ENCODE results near the gene CFAP141.
"Not testable (repeated sequence)": the region's sequence is repeated elsewhere in the genome, so short reads cannot be mapped to it uniquely, and the experiment has no call there.

Gene CFAP141

DNA sequence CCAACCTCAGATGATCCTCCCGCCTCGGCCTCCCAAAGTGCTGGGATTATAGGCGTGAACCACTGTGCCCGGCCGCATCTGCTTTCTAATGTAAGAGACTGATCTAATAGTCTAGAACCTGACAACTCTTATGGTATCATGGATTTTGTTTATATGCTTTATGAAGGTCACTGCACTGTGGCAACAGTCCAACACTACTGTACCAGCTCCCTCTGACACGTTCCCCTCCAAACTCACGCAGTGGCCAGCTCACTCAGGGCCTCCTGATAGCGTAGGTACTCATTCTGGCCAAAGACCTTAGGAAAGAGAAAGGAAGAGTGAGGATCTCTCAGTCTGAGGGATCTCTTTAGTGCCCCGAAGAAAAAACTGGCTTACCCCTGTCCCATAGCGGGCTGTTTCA, 6.0 kb upstream of the CFAP141 start:
- Histone ChIP-seq H3K4me1 (ENCODE audit: control extremely low read depth in 1 of 4, control insufficient read depth in 4 of 4, insufficient read depth in 4 of 4, low read length in 3 of 4) (no peaks in the 10 kb centered on the region), H3K9me3 (ENCODE audit: control extremely low read depth in 1 of 5, control insufficient read depth in 4 of 5, insufficient read depth in 2 of 5, low read depth in 1 of 5, low read length in 4 of 5) (no peaks in the 10 kb centered on the region), H3K27ac (ENCODE audit: insufficient read depth in 1 of 2, low read depth in 1 of 2, low read length in 2 of 2, poor library complexity in 1 of 2, severe bottlenecking in 2 of 2) (no peak overlapping the region), H3K36me3 (ENCODE audit: control insufficient read depth in 4 of 4, insufficient read depth in 4 of 4, low read length in 3 of 4) (peaks cover 17 to 81% (median 53%) of the 10 kb centered on the region in 4 experiments), H3K27me3 (replicated peaks in 2 of 5; ENCODE audit: control insufficient read depth in 4 of 5, insufficient read depth in 5 of 5, low read length in 4 of 5) (no peaks in the 10 kb centered on the region), H3K4me3 (ENCODE audit: control insufficient read depth in 1 of 7, extremely low read depth in 1 of 7, insufficient read depth in 4 of 7, low read depth in 2 of 7, low read length in 6 of 7) (no peak overlapping the region)
- CTCF ChIA-PET: interaction anchor here (1.4 kb wide), 1 partner anchor 20 kb away, joined by 5 read pairs; the partner anchor contains the start of gene TPM3
- DNase-seq: no peak
- 96% methylated on average over 9 of the region's 10 CpGs for WGBS (ENCODE audit: insufficient coverage)
- POLR2A ChIA-PET: no interaction called here

- CTCF ChIA-PET: no interaction called here
- H3K36me3 ChIP-seq (ENCODE audit: control insufficient read depth in 4 of 4, insufficient read depth in 4 of 4, low read length in 3 of 4): peaks cover 21 to 74% (median 55%) of the 10 kb centered on the region in 4 experiments
- POLR2A ChIA-PET: no interaction called here
Observed at GRCh38 chr1:154208677-154209388, 2.7 kb upstream of the CFAP141 start.

GRCh38 chr1:154207262-154207661, 1.1 kb upstream of the CFAP141 start:
- Histone ChIP-seq H3K9me3 (ENCODE audit: control extremely low read depth in 1 of 5, control insufficient read depth in 4 of 5, insufficient read depth in 2 of 5, low read depth in 1 of 5, low read length in 4 of 5) (no peaks in the 10 kb centered on the region), H3K27me3 (replicated peaks in 2 of 5; ENCODE audit: control insufficient read depth in 4 of 5, insufficient read depth in 5 of 5, low read length in 4 of 5) (no peaks in the 10 kb centered on the region), H3K36me3 (ENCODE audit: control insufficient read depth in 4 of 4, insufficient read depth in 4 of 4, low read length in 3 of 4) (peaks cover 17 to 58% (median 43%) of the 10 kb centered on the region in 4 experiments), H3K27ac (ENCODE audit: insufficient read depth in 1 of 2, low read depth in 1 of 2, low read length in 2 of 2, poor library complexity in 1 of 2, severe bottlenecking in 2 of 2) (peak overlapping the region in 1 of 2 experiments; percentile 46), H3K4me1 (ENCODE audit: control extremely low read depth in 1 of 4, control insufficient read depth in 4 of 4, insufficient read depth in 4 of 4, low read length in 3 of 4) (no peaks in the 10 kb centered on the region), H3K4me3 (ENCODE audit: control insufficient read depth in 1 of 7, extremely low read depth in 1 of 7, insufficient read depth in 4 of 7, low read depth in 2 of 7, low read length in 6 of 7) (no peak overlapping the region)
- CTCF ChIA-PET: interaction anchor here (0.9 to 1.6 kb wide), 3 partner anchors 9 to 12 kb away, joined by 3 to 5 read pairs (median 4); no protein-coding TSS in a partner anchor
- POLR2A ChIA-PET: no interaction called here
- DNase-seq: no peak
- 96% methylated on average over 8 of the region's 9 CpGs for whole genome bisulfite sequencing (ENCODE audit: insufficient coverage)

More at GRCh38 chr1:154208677-154209388, 2.7 kb upstream of the CFAP141 start:
- H3K27me3 ChIP-seq (replicated peaks in 2 of 5; ENCODE audit: control insufficient read depth in 4 of 5, insufficient read depth in 5 of 5, low read length in 4 of 5): no peaks in the 10 kb centered on the region
- WGBS (ENCODE audit: insufficient coverage): 60% methylated on average over 1 of the region's 5 CpGs
- no peaks in the 10 kb centered on the region for H3K9me3 ChIP-seq (ENCODE audit: control extremely low read depth in 1 of 5, control insufficient read depth in 4 of 5, insufficient read depth in 2 of 5, low read depth in 1 of 5, low read length in 4 of 5)
- H3K27ac ChIP-seq (ENCODE audit: insufficient read depth in 1 of 2, low read depth in 1 of 2, low read length in 2 of 2, poor library complexity in 1 of 2, severe bottlenecking in 2 of 2): no peak overlapping the region
- DNase-seq: no peak
- H3K4me1 ChIP-seq (ENCODE audit: control extremely low read depth in 1 of 4, control insufficient read depth in 4 of 4, insufficient read depth in 4 of 4, low read length in 3 of 4): no peaks in the 10 kb centered on the region
- no peak overlapping the region for H3K4me3 ChIP-seq (ENCODE audit: control insufficient read depth in 1 of 7, extremely low read depth in 1 of 7, insufficient read depth in 4 of 7, low read depth in 2 of 7, low read length in 6 of 7)

DNA sequence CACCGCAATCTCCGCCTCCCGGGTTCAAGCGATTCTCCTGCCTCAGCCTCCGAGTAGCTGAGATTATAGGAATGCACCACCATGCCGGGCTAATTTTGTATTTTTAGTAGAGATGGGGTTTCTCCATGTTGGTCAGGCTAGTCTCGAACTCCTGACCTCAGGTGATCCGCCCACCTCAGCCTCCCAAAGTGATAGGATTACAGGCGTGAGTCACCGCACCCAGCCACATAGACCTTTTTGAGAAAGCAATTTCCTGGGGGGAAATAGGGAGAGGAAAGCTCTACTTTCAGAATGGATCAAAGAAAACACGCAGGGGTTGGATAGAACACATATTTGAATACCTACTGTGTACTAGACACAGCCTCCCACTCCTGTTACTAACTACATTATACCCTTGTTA, 355 bp downstream of the CFAP141 start:
- DNase-seq; H3K4me3 ChIP-seq (ENCODE audit: control insufficient read depth in 1 of 7, extremely low read depth in 1 of 7, insufficient read depth in 4 of 7, low read depth in 2 of 7, low read length in 6 of 7); H3K27me3 ChIP-seq (replicated peaks in 2 of 5; ENCODE audit: control insufficient read depth in 4 of 5, insufficient read depth in 5 of 5, low read length in 4 of 5); H3K27ac ChIP-seq (ENCODE audit: insufficient read depth in 1 of 2, low read depth in 1 of 2, low read length in 2 of 2, poor library complexity in 1 of 2, severe bottlenecking in 2 of 2); H3K4me1 ChIP-seq (ENCODE audit: control extremely low read depth in 1 of 4, control insufficient read depth in 4 of 4, insufficient read depth in 4 of 4, low read length in 3 of 4); H3K9me3 ChIP-seq (ENCODE audit: control extremely low read depth in 1 of 5, control insufficient read depth in 4 of 5, insufficient read depth in 2 of 5, low read depth in 1 of 5, low read length in 4 of 5): not testable (repeated sequence)
- ChIA-PET CTCF (interaction anchor here (1.2 to 2.1 kb wide), 3 partner anchors 8 to 11 kb away, joined by 3 to 7 read pairs (median 4); no protein-coding TSS in a partner anchor), POLR2A (interaction anchor here (0.6 kb wide), 1 partner anchor 404 kb away, joined by 4 read pairs; no protein-coding TSS in a partner anchor)
- peaks cover 15 to 47% (median 34%) of the 10 kb centered on the region in 4 experiments for H3K36me3 ChIP-seq (ENCODE audit: control insufficient read depth in 4 of 4, insufficient read depth in 4 of 4, low read length in 3 of 4)
- 98% methylated on average over 7 of the region's 11 CpGs for WGBS (ENCODE audit: insufficient coverage)

DNA sequence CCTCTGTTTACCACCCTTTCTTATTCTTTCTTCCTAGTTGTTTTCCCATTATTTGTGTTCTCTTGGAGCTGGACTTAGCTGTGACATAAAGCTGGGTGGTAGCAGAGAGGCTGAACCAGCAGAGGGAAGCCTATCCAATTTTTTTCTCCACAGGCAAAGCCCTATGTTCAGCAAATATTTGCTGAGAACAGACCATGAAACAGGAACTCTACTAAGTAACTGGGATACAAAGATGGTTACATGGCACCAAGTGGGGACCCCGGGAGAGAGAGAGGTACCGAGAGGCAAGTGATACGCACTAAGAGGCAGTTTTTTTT, 6.6 kb downstream of the CFAP141 start:
- Histone ChIP-seq H3K9me3 (ENCODE audit: control extremely low read depth in 1 of 5, control insufficient read depth in 4 of 5, insufficient read depth in 2 of 5, low read depth in 1 of 5, low read length in 4 of 5) (no peaks in the 10 kb centered on the region), H3K4me3 (ENCODE audit: control insufficient read depth in 1 of 7, extremely low read depth in 1 of 7, insufficient read depth in 4 of 7, low read depth in 2 of 7, low read length in 6 of 7) (peak overlapping the region in 3 of 7 experiments; percentile 16 to 61 (median 30)), H3K4me1 (ENCODE audit: control extremely low read depth in 1 of 4, control insufficient read depth in 4 of 4, insufficient read depth in 4 of 4, low read length in 3 of 4) (peaks cover under 1 to 7% (median 4%) of the 10 kb centered on the region in 4 experiments), H3K36me3 (ENCODE audit: control insufficient read depth in 4 of 4, insufficient read depth in 4 of 4, low read length in 3 of 4) (no peaks in the 10 kb centered on the region), H3K27ac (ENCODE audit: insufficient read depth in 1 of 2, low read depth in 1 of 2, low read length in 2 of 2, poor library complexity in 1 of 2, severe bottlenecking in 2 of 2) (no peak overlapping the region), H3K27me3 (replicated peaks in 2 of 5; ENCODE audit: control insufficient read depth in 4 of 5, insufficient read depth in 5 of 5, low read length in 4 of 5) (no peaks in the 10 kb centered on the region)
- CTCF ChIA-PET: interaction anchor here (0.6 to 4.1 kb wide), 21 partner anchors 10 to 208 kb away, joined by 3 to 28 read pairs (median 4); partner anchors contain the start of gene HAX1
- no peak for DNase-seq
- 100% methylated on average over 3 of the region's 3 CpGs for WGBS (ENCODE audit: insufficient coverage)
- POLR2A ChIA-PET: no interaction called here

DNA sequence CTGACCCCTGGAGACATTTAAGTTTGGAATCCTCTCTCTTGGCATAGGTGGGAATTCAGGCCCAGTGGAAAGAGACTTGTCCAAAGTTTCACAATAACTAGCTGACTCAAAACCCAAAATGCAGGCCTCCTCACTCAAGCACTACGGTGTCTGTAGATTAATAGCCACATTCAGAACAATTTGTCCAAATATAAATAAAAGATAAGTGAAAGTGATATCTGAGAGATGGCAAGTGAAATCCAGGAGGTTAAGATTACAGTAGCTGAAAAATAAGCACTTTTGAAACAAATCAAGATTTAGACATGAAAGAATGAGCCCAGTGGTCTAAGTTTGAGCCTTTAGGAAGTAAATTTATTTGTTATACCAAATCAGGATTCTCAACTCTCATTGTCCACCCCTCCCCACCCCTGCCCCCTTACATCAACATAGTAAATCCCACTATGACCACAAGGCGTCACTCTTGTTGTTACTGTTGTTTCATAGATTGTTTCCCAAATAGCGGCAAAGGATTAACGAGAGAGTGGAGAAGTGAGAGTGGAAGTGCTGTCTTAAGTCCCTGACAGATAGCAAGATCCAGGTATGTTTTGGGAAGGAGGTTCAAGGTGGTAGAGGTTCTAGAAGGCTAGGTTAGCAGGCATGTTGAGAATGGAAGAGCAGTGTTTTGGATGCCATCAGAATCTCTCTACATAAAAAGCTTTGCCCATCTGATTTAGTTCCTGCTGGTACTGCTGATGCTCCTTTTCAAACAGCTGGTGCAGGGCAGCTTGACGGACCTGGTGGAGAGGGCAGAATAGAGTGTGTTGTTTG, 7.2 kb downstream of the CFAP141 start:
- H3K27ac ChIP-seq (ENCODE audit: insufficient read depth in 1 of 2, low read depth in 1 of 2, low read length in 2 of 2, poor library complexity in 1 of 2, severe bottlenecking in 2 of 2): no peak overlapping the region

More for the DNA sequence above, 7.2 kb downstream of the CFAP141 start:
- Histone ChIP-seq H3K4me1 (ENCODE audit: control extremely low read depth in 1 of 4, control insufficient read depth in 4 of 4, insufficient read depth in 4 of 4, low read length in 3 of 4) (peaks cover 2 to 12% (median 7%) of the 10 kb centered on the region in 4 experiments), H3K9me3 (ENCODE audit: control extremely low read depth in 1 of 5, control insufficient read depth in 4 of 5, insufficient read depth in 2 of 5, low read depth in 1 of 5, low read length in 4 of 5) (no peaks in the 10 kb centered on the region), H3K36me3 (ENCODE audit: control insufficient read depth in 4 of 4, insufficient read depth in 4 of 4, low read length in 3 of 4) (no peaks in the 10 kb centered on the region), H3K27me3 (replicated peaks in 2 of 5; ENCODE audit: control insufficient read depth in 4 of 5, insufficient read depth in 5 of 5, low read length in 4 of 5) (no peaks in the 10 kb centered on the region), H3K4me3 (ENCODE audit: control insufficient read depth in 1 of 7, extremely low read depth in 1 of 7, insufficient read depth in 4 of 7, low read depth in 2 of 7, low read length in 6 of 7) (peak overlapping the region in 4 of 7 experiments; percentile 16 to 61 (median 28))
- WGBS (ENCODE audit: insufficient coverage): 0% methylated on average over 3 of the region's 5 CpGs
- DNase-seq: peak; percentile 73 to 84 (median 83)
- POLR2A ChIA-PET: no interaction called here
- CTCF ChIA-PET: interaction anchor here (0.6 to 4.1 kb wide), 21 partner anchors 10 to 208 kb away, joined by 3 to 28 read pairs (median 4); partner anchors contain the start of gene HAX1
